Ishikawa (cell line): ENCODE results near the gene CLSTN2.

ENCODE experiments used
- CEBPB ChIP-seq: IDR thresholded peaks from 2 replicates; pipeline ENCODE4 v1.6.1; 2012
- CREB1 ChIP-seq: IDR thresholded peaks from 2 replicates; pipeline ENCODE4 v1.6.1; 2012; ENCODE audit warnings: low read depth
- EGR1 ChIP-seq: IDR thresholded peaks from 2 replicates; pipeline ENCODE4 v1.6.1; 2012
- EP300 ChIP-seq: IDR thresholded peaks from 2 replicates; pipeline ENCODE4 v1.6.1; 2012; ENCODE audit warnings: borderline replicate concordance
- FOXM1 ChIP-seq: IDR thresholded peaks from 2 replicates; pipeline ENCODE4 v1.6.1; 2012; ENCODE audit warnings: low read depth, borderline replicate concordance
- NFIC ChIP-seq: IDR thresholded peaks from 2 replicates; pipeline ENCODE4 v1.6.1; 2012
- RAD21 ChIP-seq: IDR thresholded peaks from 2 replicates; pipeline ENCODE4 v1.6.1; 2012; ENCODE audit warnings: low read depth
- REST ChIP-seq: IDR thresholded peaks from 2 replicates; pipeline ENCODE4 v1.6.1; 2012; ENCODE audit warnings: low read depth, mild to moderate bottlenecking
- TAF1 ChIP-seq: IDR thresholded peaks from 2 replicates; pipeline ENCODE4 v1.6.1; 2012; ENCODE audit warnings: low read depth, mild to moderate bottlenecking
- TCF12 ChIP-seq: IDR thresholded peaks from 2 replicates; pipeline ENCODE4 v1.6.1; 2012; ENCODE audit warnings: low read depth
- YY1 ChIP-seq: IDR thresholded peaks from 2 replicates; pipeline ENCODE4 v1.6.1; 2012; ENCODE audit warnings: low read depth
- ZBTB7A ChIP-seq: IDR thresholded peaks from 2 replicates; pipeline ENCODE4 v1.6.1; 2012; ENCODE audit warnings: low read depth
- TF ChIP-seq, protein P1 (sequence below): IDR thresholded peaks from 2 replicates; pipeline ENCODE4 v1.6.1; 2012

DNA sequence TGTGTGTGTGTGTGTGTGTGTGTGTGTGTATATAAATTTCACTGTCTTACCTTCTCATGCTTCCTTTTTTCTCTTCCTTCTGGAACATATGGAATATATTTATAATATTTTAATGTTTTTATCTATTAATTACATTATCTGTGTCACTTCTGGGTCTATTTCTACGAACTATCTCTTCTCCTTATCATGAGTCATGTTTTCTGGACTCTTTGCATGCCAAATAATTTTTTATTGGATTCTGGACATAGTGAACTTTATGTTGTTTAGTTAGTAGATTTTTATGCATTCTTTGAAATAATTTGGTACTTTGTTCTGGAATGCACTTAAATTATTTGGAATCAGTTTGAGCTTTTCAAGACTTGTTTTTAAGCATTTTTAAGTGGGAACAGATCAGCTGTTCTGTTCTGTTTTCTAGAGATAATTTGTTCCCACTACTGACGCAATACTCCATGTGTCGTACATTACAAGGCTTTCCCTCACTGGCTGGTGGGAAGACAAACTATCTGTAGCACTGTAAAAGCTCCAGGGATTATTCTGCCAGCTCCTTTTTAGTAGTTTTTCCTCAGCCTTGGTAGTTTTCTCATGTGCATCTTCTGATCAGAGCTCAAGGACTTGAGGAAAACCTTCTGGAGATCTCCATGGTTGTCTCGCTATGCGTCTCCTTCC lies 302.0 kb downstream of the CLSTN2 start:
- no peak for TF ChIP-seq RAD21
- no peak for TF ChIP-seq TAF1
- no peak for TF ChIP-seq NFIC
- TF ChIP-seq YY1, result no peak
- no peak for TF ChIP-seq CEBPB
- TF ChIP-seq ZBTB7A, result no peak
- no peak for TF ChIP-seq EP300
- TF ChIP-seq, protein P1, sequence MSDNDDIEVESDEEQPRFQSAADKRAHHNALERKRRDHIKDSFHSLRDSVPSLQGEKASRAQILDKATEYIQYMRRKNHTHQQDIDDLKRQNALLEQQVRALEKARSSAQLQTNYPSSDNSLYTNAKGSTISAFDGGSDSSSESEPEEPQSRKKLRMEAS, result no peak
- no peak for TF ChIP-seq REST
- TF ChIP-seq TCF12, result no peak
- no peak for TF ChIP-seq EGR1
- TF ChIP-seq CREB1, result no peak
- no peak for TF ChIP-seq FOXM1
